Kidney glomerular epithelial cell (primary cell): ENCODE data around the gene MACO1.
A peak's percentile ranks its signal among the peaks of the same experiment; 100 is the strongest.
"Not testable (repeated sequence)": the region's sequence is repeated elsewhere in the genome, so short reads cannot be mapped to it uniquely, and the experiment has no call there.

Experiments
- DNase-seq: peaks from one replicate; lab custom pipeline; 2025; lab: John Stamatoyannopoulos, UW

The MACO1 gene

DNA sequence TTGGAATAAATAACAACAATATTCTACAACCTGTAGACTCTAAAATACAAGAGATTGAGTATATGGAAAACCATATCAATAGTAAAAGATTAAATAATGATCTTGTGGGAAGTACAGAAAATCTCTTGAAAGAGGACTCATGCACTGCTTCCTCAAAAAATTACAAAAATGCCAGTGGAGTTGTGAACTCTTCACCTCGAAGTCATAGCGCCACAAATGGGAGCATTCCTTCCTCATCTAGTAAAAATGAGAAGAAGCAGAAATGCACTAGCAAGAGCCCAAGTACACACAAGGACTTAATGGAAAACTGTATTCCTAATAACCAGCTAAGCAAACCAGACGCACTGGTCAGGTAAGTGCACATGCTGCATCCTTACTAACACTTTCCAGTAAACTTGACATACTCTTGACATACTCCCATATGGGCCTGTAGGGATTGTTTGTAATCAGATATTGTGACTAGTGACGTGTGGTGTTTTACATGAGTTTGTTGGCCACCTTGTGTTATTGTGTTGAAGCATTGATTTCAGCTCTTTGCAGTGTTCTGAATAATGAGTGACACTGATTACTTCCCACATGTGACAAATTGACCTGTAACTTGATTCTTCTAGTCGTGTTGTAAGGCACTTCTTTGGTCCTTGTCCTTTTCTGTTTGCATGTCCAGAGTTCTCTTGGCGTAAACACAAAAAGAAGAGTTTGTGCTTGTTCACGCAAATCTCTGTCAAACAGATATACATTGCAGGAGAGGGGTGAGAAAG lies 28.0 kb downstream of the MACO1 start:
- DNase-seq = no peak

GRCh38 chr1:25460020-25460419 lies 29.3 kb downstream of the MACO1 start:
- no peak for DNase-seq

- not testable (repeated sequence) for DNase-seq
Observed at GRCh38 chr1:25460816-25461215, 30.1 kb downstream of the MACO1 start.

DNA sequence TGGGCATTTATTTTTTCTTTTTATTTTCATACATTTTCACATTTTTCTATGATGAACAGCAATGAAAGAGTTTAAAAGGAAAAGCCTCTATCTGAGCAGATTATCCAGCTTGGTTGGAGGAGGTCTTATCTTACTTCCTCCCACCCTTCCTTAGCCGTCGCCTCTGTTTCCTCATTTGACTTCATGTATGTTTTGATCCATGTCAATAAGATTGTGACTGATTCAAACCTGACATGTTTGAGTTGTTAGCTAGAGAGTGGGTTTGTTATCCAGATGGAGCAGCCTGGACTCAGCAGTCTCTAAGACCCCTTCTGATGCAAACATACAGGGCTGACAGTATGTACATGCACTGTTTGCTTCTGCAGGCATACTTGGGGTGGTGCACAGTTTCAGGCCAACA lies 31.2 kb downstream of the MACO1 start:
- DNase-seq = no peak

- DNase-seq = no peak
Observed at GRCh38 chr1:25462732-25463131, 32.0 kb downstream of the MACO1 start.

DNA sequence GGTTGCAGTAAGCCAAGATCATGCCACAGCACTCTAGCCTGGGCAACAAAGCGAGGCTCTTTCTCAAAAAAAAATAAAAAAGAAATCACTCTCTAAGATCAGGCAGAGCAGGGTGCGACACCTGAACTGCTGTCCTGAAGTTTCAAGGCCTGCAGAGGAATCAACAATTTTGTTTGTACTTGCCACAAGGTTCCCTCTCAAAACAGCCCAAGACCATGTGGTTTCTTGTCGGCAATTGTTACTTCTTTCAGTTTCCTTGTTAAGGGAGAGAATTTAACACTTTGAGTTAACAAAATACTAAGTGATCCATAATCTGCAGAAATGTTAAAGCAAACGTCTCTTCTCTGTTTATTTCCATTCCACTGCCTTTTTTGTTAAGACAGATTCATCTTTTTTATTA lies 36.5 kb downstream of the MACO1 start:
- DNase-seq = no peak

DNA sequence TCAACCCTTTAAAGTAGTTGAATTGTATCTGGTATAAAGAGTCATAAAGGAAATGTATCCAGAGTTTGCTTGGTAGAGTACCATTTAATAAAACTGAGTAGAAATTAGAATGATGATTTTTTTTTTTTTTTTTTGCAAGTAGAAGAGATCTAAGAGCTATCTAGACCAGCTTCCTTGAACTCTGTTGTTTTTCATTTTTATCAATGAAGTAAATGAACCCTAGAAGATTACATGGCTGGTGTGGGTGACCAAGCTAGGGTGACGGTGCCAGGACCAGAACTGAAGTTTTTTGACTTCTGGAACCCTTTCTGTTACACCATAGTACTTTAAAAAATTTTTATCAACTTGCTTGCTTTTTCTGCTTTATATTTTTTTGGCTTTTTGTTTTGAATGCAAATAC lies 36.9 kb downstream of the MACO1 start:
- DNase-seq = no peak

GRCh38 chr1:25468033-25468432 lies 37.3 kb downstream of the MACO1 start:
- no peak for DNase-seq

- DNase-seq = no peak
Observed at GRCh38 chr1:25469177-25469576, 38.5 kb downstream of the MACO1 start.

GRCh38 chr1:25472471-25472870 lies 41.8 kb downstream of the MACO1 start:
- no peak for DNase-seq

DNA sequence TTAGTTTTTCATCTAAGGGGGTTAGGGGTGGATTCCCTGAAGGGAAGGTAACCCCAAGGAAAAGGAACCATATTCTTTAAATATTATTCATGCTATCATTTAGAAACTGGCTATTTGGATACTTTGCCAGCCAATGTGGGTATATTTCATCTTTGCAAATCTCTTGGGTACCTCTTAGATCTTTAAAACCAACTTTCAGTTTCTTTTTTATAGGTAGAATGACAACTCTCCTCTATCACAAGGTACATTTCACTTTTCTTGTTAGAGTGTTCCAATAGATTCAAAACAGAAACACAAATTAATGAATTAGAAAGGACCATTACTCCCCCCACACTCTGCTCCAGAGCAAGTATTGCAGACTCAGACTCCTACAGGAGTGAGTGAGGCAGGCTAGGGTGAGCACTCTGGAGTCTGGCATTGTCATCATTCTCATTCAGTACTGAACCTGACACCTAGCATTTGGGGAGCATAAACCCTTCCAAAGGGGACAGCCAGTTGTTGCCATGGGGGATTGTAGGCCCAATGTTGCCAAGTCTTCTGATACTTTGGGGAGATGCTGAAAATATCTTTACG lies 43.0 kb downstream of the MACO1 start:
- DNase-seq = no peak

- no peak for DNase-seq
Observed at GRCh38 chr1:25474439-25475047, 43.8 kb downstream of the MACO1 start.

- no peak for DNase-seq
Observed at GRCh38 chr1:25476186-25477097, 45.7 kb downstream of the MACO1 start.

- peak; percentile 35 for DNase-seq
Observed at GRCh38 chr1:25477448-25478034, 46.8 kb downstream of the MACO1 start.

GRCh38 chr1:25478633-25479032 lies 47.9 kb downstream of the MACO1 start:
- DNase-seq = no peak

DNA sequence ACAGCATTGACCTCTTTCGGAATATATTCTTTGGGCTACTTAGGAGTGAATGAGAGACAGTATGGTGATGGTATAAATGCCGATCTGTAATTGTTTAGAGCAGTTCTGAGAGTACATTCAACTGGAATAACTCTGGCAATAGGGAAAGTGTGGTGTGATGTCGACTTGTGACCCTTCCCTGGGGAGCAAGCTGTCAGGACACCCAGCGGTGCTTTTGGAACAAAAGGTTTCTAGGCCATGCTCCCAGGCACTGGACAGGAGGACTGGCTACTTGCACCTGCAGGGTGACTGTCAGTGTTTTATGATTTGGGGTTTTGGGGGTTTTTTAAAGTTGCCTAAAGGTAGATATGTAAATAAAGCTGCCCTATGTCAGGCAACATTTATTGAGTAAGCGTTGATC lies 50.9 kb downstream of the MACO1 start:
- DNase-seq = no peak

GRCh38 chr1:25482211-25482610 lies 51.5 kb downstream of the MACO1 start:
- DNase-seq = no peak

- no peak for DNase-seq
Observed at GRCh38 chr1:25484096-25484495, 53.4 kb downstream of the MACO1 start.

- DNase-seq = no peak
Observed at GRCh38 chr1:25484533-25484932, 53.8 kb downstream of the MACO1 start.

DNA sequence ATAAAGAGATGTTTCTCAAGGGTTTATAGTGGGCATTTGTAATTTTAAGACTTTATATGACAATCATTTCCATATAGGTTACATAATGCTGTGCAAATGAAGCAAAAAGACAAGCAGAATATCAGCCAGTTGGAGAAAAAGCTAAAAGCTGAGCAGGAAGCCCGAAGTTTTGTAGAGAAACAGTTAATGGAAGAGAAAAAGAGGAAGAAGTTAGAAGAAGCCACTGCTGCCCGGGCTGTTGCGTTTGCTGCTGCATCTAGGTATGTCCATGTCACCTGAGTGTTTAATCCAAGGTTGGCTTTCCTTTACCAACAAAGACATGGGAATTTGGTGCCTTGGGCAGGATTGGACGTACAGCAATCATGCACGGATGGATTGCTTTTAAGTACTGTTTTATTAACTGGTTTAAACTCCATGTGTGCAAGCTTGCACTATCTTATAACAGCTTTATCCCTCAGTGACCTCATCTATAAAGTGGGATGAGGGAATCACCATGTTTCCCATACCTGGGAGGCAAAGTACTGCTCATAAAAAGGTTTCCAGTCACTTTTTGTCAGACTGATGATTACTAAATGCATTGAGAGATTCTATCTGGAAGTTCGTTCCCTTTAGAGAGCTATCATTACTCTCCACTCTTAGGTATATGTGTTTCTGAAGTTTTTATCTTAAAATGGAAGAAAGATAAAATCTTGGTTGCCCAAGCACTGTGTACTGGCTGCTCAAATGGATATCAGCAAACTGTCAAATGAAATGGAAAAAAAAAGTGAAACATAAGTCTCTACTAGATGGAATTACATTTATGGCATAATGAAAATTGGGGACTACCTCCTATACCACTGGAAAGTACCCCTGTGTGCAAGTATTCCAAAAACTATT lies 55.1 kb downstream of the MACO1 start:
- no peak for DNase-seq

- DNase-seq = no peak
Observed at GRCh38 chr1:25486602-25487001, 55.9 kb downstream of the MACO1 start.
